Body of pancreas (tissue), 4 donors: Measurements from ENCODE around the gene LIF. TPM values are rescaled to one million over a fixed set of nuclear protein-coding genes. Genes with fewer than 3 reads are reported as not detected.

Experiments used
- ATAC-seq: fragments of 150-250 bp; one replicate; pipeline ENCODE4 v1.9.1; 2016
- DNase-seq, 4 donors: peaks; one replicate each; pipeline ENCODE4 v3.0.0-alpha.2; 2019
- H3K27ac ChIP-seq, 4 donors: fragments of 200-600 bp; sonication (generic); 1 replicate in 3 of 4; 2 replicates in 1 of 4; pipeline versions ENCODE4 v1.5.1 to v1.6.1; 2016 to 2019; ENCODE audit warnings: mild to moderate bottlenecking in 1 of 4, mixed read lengths in 1 of 4, moderate library complexity in 1 of 4
- H3K27me3 ChIP-seq, 2 donors: fragments of 200-600 bp; sonication (generic); one replicate each; pipeline ENCODE4 v1.6.0; 2016; ENCODE audit warnings: mild to moderate bottlenecking in 1 of 2
- H3K36me3 ChIP-seq, 2 donors: fragments of 200-600 bp; sonication (generic); replicated peaks in 1 of 2; 2 replicates each; pipeline ENCODE4 v1.5.1; 2016; ENCODE audit warnings: low read depth in 2 of 2; ENCODE audit not compliant: insufficient read depth in 1 of 2
- H3K4me1 ChIP-seq: fragments of 200-600 bp; sonication (generic); one replicate; pipeline ENCODE4 v1.6.0; 2016
- H3K4me3 ChIP-seq, 2 donors: fragments of 200-600 bp; sonication (generic); 1 replicate in 1 of 2; 2 replicates in 1 of 2; pipeline ENCODE4 v1.5.1; 2016 to 2019
- H3K9me3 ChIP-seq, 3 donors: fragments of 200-600 bp; sonication (generic); 1 replicate in 2 of 3; 2 replicates in 1 of 3; pipeline ENCODE4 v1.5.1; 2016
- POLR2A ChIP-seq, 3 donors: fragments of 450-650 bp; IDR thresholded peaks; one replicate each; pipeline ENCODE4 v1.6.1; 2016; ENCODE audit warnings: antibody characterized with exemption in 3 of 3, mild to moderate bottlenecking in 2 of 3
- WGBS, 2 donors: methylation state at CpG; one replicate each; pipeline ENCODE4 v1.1.5; 2017; 5-methylcytosine and 5-hydroxymethylcytosine counted together
- intact Hi-C: fragments of 100-400 bp; cut with DNase I; formaldehyde crosslinking; loops from one replicate; pipeline ENCODE4 v1.15.1; 2023
- total RNA-seq, 2 donors: library from RNA; depleted of rRNA; stranded (reverse); fragments of >200 nt; gene quantifications; one replicate each; pipeline ENCODE4 v1.1.0, GENCODE V29; 2016
- TF ChIP-seq, protein P1 (sequence below), 7 experiments: fragments of 450-650 bp in 4 of 7; fragments of 200-600 bp in 3 of 7; sonication (generic) in 3 of 7; IDR thresholded peaks; one replicate each; pipeline ENCODE4 v1.5.1; 2016 to 2019; ENCODE audit warnings: antibody characterized with exemption in 7 of 7

Gene LIF
- total RNA-seq, 2 donors from 2014 or later = 0.52 to 1.3 TPM

DNA sequence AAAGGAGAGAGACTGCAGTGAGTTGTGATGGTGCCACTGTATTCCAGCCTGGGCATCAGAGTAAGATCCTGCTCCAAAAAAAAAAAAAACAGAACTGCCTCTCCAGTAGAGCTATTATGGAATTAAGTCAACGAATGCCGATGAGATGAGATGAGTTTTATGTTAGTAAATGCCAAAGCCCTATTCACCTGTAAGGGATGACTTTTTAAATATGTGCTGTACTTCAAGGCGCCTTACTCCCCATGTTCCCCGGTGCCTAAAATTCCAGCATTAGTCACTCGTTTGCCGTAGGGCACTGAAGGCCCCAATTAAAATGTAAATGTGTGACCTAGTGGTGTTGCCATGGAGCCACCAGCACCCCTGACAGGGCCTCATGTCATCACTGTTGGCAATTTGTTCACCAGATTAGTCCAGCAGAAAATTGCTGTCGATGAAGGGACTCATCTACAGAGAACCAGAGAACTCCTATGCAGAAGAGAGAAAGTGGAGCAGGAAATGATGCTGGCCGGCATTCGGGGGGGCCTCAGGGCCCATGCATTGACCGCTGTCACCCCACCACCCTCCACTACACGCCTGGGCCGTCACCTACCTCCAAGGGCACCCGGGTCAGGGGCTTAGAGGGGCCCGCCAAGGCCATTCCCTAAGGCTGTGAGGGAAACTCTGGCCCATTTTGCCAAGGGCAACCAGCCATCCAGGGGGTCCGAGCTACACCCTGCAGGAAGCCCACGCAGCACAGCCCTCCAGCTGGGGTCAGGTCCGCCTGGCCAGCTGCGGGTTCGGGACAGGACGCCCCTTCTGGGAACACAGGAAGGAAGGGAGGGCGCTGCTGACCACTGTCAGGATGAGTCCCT lies 17.8 kb downstream of the LIF start:
- Histone ChIP-seq H3K36me3 (no peaks in the 10 kb centered on the region), H3K4me3 (no peak overlapping the region), H3K27me3 (no peaks in the 10 kb centered on the region), H3K4me1 (no peaks in the 10 kb centered on the region), H3K9me3 (no peaks in the 10 kb centered on the region), H3K27ac (no peak overlapping the region)
- DNase-seq (no peak), ATAC-seq (peak; percentile 52)
- intact Hi-C loops = loop anchor here (10.0 kb wide), 1 partner anchor 74 kb away; no protein-coding TSS in a partner anchor
- TF ChIP-seq, protein P1, sequence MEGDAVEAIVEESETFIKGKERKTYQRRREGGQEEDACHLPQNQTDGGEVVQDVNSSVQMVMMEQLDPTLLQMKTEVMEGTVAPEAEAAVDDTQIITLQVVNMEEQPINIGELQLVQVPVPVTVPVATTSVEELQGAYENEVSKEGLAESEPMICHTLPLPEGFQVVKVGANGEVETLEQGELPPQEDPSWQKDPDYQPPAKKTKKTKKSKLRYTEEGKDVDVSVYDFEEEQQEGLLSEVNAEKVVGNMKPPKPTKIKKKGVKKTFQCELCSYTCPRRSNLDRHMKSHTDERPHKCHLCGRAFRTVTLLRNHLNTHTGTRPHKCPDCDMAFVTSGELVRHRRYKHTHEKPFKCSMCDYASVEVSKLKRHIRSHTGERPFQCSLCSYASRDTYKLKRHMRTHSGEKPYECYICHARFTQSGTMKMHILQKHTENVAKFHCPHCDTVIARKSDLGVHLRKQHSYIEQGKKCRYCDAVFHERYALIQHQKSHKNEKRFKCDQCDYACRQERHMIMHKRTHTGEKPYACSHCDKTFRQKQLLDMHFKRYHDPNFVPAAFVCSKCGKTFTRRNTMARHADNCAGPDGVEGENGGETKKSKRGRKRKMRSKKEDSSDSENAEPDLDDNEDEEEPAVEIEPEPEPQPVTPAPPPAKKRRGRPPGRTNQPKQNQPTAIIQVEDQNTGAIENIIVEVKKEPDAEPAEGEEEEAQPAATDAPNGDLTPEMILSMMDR (IDR thresholded peaks at IDR 0.05) = no peak
- TF ChIP-seq POLR2A (IDR thresholded peaks at IDR 0.05) = no peak
- WGBS, 2 donors = 54 to 61% methylated on average over 8 to 21 of the region's 21 CpGs

DNA sequence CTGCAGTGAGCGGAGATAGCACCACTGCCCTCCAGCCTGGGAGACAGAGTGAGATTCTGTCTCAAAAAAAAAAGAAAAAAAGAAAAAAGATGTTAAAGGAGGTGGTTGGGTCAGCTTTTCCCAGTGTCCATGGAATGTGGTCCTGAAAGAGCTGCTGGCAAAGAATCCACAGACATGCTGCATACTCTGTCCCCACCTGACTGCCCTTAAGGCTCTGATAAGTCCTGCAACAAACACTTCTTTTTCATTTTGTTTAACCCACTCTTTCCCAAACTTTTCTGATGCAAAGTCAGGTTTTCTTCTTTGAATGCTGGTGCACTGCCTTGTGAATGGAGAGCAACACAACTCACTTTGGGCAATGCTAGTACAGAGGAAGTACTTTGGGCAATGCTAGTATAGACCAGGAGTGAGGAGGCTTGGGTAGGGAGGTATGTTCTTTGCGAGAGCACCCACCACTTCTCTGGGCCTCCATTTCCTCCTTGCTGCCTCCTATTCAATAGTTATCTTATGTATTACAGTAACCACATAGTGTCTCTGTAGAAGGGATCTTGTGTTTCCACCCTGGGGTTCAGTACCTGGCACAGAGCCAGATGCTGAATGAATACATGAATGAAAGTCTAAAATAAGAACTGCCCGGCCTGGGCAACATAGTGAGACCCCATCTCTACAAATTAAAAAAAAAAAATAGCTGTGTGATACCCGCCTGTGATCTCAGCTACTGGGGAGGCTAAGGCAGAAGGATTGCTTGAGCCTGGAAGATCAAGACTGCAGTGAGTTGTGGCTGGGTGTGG lies 18.9 kb downstream of the LIF start:
- ATAC-seq (no peak), DNase-seq (no peak)
- H3K4me3 ChIP-seq = no peak overlapping the region
- no peaks in the 10 kb centered on the region for H3K9me3 ChIP-seq
- TF ChIP-seq, protein P1 (IDR thresholded peaks at IDR 0.05) = no peak
- no peak for TF ChIP-seq POLR2A (IDR thresholded peaks at IDR 0.05)
- H3K36me3 ChIP-seq = no peaks in the 10 kb centered on the region
- no peaks in the 10 kb centered on the region for H3K27me3 ChIP-seq
- H3K4me1 ChIP-seq = no peaks in the 10 kb centered on the region
- intact Hi-C loops = loop anchor here (10.0 kb wide), 1 partner anchor 73 kb away; no protein-coding TSS in a partner anchor
- no peak overlapping the region for H3K27ac ChIP-seq
- 74 to 89% methylated on average over 4 of the region's 4 CpGs for WGBS, 2 donors

DNA sequence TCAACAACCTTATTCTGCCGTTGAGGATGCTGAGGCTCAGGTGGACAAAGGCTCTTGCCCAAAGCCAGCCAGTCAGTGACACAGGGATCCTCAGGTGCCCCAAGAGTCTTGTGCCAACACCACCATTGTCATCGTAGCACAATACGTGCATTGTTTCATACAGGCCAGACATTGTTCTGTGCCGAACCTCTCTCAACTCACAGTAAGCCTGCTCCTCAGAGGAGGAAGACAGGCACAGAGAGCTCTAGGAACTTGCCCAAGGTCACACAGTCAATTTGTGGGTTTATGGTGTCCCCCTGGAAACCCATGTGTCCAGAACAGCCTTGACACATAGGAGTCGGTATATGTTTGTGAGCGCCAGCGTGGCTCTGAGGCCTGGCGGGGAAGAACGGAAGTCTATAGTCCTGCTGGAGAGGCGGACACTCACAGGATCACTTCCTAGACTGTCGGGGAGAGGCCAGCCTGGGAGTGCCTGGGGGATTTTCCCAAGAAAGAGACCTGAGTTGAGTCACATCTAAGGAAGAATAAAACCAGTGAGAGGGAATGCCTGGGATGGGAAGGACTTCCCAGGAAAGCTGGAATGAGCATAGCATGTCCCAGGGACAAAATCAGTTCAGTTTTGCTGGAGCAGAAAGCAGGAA lies 20.2 kb downstream of the LIF start:
- no peak for ATAC-seq

DNA sequence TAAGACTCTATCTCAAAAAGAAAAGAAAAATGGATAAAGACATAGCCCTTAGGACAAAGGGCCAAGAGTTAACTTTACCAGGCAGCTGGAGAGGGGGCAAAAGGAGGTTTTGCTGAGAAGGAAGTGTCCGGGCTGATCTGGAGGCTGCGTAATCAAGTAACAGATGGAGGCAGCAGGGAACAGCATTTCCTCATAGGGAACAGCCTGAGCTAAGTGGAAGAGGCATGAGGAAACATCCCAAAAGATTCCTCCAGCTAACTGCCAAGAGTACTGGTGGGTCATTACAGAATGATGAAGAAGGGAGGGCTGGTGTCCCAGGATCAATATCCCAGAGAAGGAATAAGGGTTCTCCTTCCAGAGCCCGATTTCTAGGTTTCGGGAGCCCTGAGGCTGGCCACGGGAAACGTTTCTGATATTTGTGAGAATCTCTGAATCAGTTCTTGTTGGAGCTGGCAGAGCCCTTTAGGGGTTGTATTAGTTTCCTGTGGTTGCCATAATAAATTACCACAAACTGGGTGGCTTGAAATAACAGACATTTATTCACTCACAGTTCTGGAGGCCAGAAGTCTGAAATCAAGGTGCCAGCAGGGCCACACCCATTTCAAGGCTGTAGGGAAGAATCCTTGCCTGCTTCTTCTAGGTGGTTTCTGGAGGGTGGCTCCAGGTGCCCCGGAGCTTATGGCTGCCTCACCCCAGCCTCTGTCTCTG lies 21.2 kb downstream of the LIF start:
- ATAC-seq (no peak), DNase-seq (no peak)
- WGBS, 2 donors = 75 to 82% methylated on average over 7 of the region's 7 CpGs
- TF ChIP-seq, protein P1 (IDR thresholded peaks at IDR 0.05) = no peak
- no peak for TF ChIP-seq POLR2A (IDR thresholded peaks at IDR 0.05)
- Histone ChIP-seq H3K27ac (no peak overlapping the region), H3K27me3 (no peaks in the 10 kb centered on the region), H3K36me3 (no peaks in the 10 kb centered on the region), H3K9me3 (no peaks in the 10 kb centered on the region), H3K4me3 (no peak overlapping the region), H3K4me1 (no peaks in the 10 kb centered on the region)
- intact Hi-C loops = loop anchor here (10.0 kb wide), 1 partner anchor 71 kb away; no protein-coding TSS in a partner anchor

More for the DNA sequence above, 20.2 kb downstream of the LIF start:
- intact Hi-C loops = loop anchor here (10.0 kb wide), 1 partner anchor 72 kb away; no protein-coding TSS in a partner anchor
- Histone ChIP-seq H3K36me3 (no peaks in the 10 kb centered on the region), H3K4me1 (no peaks in the 10 kb centered on the region), H3K4me3 (no peak overlapping the region), H3K9me3 (no peaks in the 10 kb centered on the region), H3K27me3 (no peaks in the 10 kb centered on the region), H3K27ac (no peak overlapping the region)
- whole genome bisulfite sequencing, 2 donors = 75 to 84% methylated on average over 11 of the region's 11 CpGs
- DNase-seq = no peak
- TF ChIP-seq POLR2A (IDR thresholded peaks at IDR 0.05) = no peak
- TF ChIP-seq, protein P1 (IDR thresholded peaks at IDR 0.05) = no peak
